ENCODE results near the gene NDUFS1.

The NDUFS1 gene

DNA sequence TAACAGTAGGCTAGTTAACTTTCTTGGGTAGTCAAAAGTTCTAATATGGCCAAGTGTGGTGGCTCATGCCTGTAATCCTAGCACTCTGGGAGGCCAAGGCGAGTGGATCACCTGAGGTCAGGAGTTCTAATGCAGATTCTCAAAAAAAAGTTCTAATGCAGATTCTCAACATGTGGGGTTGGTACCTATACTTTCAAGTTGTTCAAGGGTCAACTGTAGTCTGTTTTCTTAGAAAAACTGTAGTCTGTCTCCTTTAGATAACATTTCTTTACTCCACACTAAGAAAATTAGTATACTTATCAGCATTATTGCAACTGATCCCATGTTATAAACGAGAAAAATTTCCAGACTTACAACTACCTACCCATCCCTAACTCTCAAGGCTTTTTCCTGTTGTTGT is 89.8 kb downstream of the NDUFS1 start:
- DNase-seq (ENCODE audit: extremely low read depth in 1 of 2, low read depth in 1 of 2): no peak

DNA sequence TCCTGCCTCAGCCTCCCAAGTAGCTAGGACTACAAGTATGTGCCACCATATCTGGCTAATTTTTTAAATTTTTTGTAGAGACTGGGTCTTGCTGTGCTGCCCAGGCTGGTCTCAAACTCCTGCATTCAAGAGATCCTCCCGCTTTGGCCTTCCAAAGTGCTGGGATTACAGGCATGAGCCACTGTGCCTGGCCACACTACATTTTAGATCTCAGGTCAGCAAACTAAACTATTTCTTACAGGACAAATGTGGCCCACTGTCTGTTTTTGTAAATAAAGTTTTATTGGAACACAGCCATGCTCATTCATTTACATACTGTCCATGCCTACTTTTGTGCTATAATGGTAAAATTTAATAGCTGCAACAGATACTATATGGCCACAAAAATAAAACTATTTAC is 91.0 kb downstream of the NDUFS1 start:
- no peak for DNase-seq (ENCODE audit: extremely low read depth in 1 of 2, low read depth in 1 of 2)
